NCI-H2081 treated with DMSO at 0.1 percent for 48 hours (cell line): ENCODE results near the gene BCL7A.
A peak's percentile ranks its signal among the peaks of the same experiment; 100 is the strongest.
"Not testable (repeated sequence)": the region's sequence is repeated elsewhere in the genome, so short reads cannot be mapped to it uniquely, and the experiment has no call there.

Source experiments
- DNase-seq: peaks from one replicate; lab custom pipeline; 2025; lab: John Stamatoyannopoulos, UW

BCL7A gene

DNA sequence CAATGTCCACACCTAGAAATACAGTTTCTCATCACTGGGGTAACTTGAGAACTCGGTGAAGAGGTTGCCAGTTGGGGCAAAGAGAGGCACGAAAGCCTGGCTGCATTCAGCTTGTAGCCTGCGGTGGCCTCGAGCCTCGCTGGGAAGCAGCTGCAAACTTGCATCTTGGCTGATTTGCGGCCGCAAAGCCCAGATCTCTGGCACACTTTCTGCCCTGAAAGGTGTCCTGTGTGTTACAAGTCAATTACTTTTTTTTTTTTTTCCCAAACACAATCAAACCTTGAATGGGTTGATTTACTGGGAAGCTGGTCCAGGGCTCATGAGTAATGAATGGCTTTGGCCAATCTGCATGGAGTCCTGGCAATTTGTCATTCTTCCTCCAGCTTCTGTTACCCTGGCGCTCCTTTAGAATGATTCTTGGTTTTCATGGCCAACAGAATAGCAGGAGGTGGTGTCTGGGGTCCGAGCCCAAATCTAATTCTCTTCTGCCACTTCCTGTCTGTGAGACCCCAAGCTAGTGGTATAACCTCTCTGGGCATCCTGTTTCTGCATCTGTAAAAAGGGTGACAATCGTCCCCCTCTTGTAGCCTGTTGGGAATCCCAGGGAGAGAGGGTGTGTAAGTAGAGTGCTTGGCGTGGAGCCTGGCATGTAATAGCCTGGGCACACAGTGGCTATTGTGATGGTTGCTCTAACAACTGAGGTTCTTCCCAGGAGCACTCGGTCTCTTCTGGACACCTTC lies 6.7 kb downstream of the BCL7A start:
- DNase-seq = peak; percentile 63

DNA sequence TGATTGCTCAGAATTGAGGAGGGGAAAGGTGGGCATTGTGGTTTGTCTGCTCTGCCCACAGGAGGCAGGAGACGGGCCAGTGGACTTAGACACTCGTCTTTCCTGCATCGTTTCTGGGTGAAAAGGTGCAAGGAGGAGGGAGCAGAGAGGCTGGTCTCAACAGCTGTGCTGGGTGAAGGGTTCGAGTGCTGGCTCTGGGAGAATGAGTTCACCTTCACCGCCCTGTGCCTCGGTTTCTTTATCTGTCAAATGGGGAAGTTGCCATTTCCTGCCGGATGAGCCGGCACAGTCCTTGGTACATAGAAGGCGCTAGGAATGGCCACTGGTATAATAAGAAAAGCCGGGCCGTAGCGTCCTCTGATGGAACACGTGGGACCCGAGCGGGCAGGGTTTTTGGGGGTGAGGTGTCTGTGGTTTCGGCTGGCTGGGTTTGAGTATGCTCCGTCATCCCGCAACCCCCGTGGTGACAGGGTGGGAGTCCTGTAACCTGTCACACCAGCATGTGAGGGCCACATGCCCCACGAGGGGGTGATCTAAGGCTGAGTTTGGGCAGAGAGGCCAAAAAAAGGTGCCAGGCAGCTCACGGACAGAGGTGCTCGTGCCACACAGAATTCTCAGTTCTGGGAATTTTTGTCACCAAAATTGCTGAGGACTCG lies 7.3 kb downstream of the BCL7A start:
- DNase-seq = no peak

DNA sequence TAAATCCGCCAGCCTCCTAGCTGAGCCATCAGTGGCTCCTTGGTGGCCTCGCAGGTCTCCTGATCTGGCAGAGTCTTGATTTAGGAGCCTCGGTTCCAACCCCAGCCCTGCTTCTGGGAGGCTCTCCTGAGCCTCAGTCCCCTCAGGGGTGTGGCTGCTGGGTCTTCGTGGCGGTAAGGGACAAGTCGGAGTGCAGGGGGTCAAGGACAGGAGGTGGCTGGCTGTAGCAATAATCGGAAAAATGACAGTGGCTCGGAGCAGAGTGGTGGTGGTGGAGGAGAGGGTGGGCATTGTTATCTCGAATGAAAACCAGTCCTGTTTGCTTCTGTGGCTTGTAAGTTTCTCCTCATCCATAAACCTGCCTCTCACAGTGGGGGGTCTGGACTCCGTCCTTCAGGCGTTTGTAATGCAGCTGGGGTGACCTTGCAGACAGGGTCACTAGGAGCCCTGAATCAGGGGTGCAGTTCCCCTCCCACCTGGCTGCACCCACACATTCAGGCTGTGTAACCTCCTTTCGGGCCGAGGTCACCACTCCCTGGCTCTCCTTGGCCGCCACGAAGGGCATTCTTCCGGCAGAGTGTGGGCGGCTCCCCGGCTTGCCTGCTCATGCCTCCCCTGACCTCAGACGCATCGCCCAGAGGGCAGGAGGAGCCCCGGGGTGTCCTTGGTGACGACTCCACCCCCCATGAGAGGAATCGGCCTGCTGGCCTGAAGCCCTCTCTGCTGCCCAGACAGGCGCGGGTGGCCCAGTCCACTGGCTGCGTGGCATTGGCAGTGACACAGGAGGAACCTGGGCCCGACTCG lies 8.1 kb downstream of the BCL7A start:
- DNase-seq = no peak

DNA sequence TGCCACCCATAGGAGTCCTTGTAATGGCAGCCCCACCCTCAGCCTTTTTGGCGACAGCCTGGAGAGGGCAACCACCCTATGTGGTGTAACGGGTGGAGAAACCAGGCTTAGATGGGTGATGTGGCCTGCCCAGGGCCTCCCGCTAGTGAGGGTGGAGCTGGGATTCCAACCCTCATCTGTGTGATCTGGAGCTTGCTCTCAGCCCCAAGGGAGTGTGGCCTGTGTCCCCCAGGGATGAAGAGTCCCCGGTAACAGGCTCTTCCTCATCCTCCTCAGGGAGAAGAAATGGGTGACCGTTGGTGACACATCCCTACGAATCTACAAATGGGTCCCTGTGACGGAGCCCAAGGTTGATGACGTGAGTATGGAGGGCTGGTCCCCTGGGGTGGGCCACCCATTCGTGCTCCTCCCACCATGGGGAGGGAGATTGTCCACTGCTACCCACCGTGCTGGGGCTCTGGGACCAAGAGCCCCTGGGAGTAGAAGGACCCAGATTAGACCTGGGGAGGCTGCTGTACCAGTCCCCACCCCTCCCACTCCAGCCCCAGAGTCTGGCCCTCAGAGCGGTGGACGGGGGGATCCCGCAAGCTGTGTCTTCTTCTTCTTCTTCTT lies 8.8 kb downstream of the BCL7A start:
- no peak for DNase-seq

DNA sequence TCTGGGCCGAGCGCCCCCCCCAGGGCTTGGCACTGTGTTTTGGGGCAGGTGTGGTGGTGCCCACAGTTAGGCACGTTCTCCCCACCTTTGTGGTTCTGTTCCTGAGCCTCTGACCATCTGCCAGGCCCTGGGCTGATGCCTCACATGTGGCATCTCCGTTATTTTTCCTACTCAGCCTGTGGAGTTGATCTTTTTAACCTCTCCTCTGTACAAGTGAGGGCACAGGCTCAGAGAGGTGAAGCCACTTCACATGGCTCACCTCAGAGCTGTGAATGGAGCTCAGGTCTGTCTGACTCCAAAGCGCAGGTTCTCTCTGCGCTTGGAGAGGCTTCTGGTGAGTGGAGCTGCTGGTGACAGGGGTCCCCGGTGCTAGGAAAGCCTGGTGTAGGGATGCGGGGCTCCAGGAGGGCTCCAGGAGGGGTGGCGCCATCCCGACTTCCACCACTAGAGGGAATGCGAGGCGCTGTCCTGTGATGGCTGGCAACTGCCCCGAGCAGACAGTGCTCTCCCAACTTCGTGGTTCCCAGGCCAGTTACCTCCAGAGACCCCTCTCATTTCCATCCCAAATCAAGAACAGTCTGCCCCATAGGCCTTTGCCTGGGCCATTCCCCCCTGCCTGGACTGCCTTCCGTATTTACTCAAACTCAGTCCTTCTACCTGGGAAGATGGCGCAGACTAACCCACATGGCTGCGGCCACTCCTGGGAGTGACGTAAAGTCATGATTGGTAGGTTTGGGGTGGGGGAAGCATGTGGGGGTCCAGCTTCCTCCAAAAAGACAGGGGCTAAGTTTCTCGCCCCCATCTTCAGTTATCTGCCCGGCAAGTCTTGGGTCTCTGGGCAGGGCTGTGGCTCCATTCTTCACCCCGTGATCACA lies 9.9 kb downstream of the BCL7A start:
- no peak for DNase-seq

DNA sequence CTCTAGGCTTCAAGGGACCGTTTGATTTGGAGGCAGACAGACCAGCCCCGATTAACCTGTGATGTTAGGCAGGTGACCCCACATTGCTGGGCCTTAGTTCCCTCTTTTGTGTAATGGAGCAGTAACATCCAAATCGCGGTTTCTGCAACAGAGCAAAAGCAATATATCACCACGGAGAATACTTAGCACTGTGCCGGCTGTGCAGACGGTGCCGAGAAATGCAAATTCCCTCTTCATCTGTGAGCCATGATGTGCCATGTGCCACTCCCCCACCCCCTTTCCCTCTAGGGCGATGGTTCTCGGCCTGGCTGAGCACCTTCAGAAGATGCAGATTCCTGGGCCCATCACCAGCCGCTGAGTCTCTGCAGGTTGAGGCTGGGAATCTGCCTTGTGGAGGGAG lies 10.9 kb downstream of the BCL7A start:
- no peak for DNase-seq

DNA sequence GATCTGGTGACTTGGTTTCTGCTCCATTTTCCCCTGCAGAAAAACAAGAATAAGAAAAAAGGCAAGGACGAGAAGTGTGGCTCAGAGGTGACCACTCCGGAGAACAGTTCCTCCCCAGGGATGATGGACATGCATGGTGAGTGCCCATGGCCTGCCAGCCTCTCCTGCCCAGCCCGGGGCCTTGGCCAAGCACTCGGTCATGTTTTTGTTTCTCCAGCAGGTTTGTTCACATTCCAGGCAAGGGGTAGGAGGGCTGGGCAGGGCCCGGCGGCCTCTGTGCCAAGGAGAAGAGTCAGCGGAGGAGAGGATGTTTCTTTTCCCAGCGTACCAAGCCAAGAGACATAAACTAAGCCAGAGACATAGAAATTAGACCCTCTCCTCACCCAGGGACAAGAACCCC lies 13.6 kb downstream of the BCL7A start:
- no peak for DNase-seq

DNA sequence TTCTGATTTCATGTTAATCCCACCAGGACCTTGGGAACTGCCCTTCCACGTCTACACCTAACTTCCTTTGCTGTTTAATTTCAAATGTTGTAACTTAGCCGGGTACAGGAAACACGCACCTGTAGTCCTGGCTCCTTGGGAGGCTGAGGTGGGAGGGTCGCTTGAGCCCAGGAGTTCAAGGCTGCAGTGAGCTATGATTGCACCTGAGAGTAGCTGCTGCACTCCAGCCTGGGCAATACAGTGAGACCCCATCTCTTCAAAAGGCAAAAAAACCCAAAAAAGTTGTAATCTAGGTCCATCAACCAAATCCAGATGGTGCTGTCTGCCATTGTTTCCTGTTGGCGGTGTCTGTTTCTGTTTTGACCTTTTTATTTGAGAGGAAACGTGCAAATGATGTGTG lies 14.5 kb downstream of the BCL7A start:
- no peak for DNase-seq

DNA sequence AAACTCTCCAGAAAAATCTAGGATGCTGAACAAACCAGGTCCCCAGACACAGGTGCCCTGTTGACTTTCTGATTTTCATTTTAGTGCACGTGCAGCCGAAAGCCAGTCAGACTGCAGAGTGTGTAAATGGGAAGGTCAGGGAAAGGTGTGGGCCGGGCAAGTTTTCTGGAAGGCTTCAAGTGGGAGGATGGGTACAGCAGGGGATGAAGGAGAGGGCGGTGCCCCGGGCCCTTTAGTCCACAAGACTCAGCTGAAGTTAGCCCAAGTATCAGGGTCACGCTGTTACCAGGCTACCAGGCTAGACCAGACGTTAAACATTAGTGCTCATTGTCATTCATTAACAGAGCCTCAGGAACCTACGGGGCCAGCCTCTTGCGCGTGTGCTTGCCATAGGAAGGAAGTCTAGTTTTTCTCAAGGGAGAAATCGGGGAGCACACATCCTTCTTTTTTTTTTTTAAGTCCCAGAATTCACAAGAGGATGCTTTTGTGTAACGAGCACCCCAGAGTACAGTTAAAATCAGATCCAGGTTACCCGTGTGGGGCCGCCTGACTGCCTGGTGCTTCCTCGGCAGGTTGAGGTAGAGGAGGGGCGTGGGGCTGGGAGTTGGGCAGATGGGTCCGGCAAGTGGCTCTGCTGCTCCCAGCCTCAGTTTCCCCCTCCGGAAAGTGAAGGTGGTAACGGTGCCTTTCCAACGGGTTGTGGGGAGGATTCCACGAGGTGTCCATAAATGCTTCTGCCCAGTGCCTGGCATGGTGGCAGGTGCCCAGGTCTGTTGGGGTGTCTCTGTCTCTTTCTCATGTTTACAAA lies 19.1 kb downstream of the BCL7A start:
- no peak for DNase-seq

DNA sequence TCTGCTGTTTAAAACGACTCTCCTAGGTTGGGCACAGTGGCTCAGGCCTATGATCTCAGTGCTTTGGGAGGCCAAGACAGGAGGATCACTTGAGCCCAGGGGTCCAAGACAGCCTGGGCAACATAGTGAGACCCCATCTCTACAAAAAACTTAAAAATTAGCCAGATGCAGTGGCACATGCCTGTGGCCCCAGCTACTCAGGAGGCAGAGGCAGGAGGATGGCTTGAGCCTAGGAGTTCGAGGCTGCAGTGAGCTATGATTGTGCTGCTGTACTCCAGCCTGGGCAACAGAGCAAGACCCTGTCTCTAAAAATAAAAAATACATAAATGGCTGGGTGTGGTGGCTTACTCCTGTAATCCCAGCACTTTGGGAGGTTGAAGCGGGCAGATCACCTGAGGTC lies 19.8 kb downstream of the BCL7A start:
- DNase-seq = not testable (repeated sequence)

DNA sequence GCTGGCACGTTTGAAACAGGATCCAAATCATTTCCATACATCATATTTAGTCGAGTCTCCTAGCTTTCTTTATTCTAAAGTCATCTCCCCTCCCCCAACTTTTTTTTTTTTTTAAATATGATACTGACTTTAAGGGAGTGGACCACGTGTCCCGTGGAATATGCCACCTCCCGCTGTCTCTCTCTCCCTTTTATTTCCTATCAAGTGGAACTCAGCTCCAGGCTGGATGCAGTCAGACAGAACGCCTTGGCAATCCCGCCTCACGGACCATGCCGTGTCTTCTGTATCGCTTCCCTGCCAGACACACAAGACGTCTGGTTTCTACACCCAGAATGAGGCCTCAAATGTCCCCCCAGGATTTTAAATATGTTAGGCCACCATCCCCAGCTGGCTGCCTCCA lies 21.2 kb downstream of the BCL7A start:
- DNase-seq = no peak

DNA sequence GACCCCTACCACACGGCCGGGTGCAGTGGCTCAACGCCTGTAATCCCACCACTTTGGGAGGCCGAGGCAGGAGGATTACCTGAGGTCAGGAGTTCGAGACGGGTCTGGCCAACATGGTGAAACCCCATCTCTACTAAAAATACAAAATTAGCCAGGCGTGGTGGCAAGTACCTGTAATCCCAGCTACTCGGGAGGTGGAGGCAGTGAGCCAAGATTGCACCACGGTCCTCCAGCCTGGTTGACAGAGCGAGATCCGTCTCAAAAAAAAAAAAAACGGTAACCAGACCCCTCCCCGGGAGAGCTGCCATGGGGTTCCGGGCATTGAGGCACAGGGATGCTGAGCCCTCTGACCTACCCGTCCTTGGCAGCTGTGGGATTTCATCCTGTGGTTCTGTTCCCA lies 21.8 kb downstream of the BCL7A start:
- DNase-seq = no peak

DNA sequence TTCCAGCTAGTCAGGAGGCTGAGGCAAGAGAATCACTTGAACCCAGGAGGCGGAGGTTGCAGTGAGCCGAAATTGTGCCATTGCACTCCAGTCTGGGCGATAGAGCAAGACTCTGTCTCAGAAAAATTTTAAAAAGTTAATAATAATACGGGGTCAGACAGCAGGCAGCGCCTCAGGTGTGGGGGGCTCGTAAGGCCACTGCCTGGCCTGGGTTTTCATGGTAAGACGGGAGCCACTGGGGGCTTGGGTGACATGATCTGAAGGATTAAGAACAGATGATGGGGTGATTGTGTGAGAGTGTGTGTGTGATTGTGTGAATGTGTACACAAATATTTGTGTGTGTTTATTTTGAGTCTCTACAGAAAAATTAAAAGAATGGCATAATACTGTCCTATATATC lies 23.6 kb downstream of the BCL7A start:
- DNase-seq = no peak

DNA sequence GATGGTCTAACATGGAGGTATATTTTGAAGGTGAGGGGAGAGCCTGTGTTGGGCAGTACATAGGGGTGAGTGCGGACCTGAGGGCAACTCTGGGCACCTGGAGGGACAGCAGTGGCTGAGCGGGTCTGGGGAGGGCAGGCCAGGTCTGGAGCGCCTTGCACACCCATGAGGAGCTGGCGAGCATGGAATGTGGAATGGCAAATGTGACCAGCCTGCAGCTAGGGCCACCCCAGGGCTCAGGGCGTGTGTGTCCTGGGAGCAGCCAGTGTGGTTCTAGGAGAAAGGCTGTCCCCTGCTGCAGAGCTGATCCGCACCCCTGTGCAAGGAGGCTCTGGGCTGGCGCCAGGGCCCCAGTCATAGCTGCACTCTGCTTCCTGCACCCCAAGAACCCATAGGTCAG lies 24.5 kb downstream of the BCL7A start:
- DNase-seq = no peak

DNA sequence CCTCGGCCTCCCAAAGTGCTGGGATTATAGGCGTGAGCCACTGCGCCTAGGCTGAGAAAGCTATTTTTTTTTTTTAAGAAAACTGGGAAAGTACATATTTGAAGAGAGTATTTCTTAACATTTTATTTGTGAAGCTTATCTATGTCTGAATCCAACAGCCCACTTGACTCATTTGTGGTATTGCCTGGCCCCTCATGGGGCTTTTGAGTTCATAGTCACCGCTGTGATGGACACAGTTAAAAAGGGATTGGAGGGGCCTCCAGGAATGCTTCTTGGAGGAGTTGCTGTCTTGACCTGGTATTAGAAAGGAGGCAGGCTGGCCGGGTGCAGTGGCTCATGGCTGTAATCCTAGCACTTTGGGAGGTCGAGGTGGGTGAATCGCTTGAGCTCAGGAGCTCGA lies 26.5 kb downstream of the BCL7A start:
- no peak for DNase-seq

DNA sequence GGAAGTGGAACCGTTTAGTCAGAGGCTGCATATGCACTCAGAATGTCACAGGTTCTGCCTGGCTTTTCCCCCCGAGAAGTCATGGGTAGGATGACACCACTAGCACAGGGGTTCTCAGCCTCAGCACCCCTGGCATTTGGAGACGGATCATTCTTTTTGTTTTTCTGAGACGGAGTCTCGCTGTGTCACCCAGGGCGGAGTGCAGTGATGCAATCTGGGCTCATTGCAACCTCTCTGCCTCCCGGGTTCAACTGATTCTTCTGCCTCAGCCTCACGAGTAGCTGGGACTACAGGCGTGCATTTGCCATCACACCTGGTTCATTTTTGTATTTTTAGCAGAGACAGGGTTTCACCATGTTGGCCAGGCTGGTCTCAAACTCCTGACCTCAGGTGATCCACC lies 28.1 kb downstream of the BCL7A start:
- DNase-seq = no peak

DNA sequence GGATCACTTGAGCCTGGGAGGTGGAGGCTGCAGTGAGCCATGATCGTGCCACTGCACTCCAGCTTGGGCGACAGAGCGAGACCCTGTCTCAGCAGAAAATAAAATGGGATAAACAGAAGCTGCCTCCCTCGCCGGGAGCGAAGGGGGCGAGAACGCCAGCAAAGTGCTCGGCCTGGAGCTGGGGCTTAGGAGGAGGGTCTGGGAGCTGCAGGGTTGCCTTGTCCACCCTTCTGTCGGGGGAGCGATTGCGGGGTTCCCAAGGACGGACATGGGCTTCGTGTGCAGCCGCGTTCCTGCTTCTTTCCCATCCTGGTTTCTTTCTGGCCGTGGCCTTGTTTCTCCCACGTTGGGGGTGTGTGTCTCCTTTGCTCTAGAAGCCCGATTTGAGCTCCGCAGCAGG lies 29.0 kb downstream of the BCL7A start:
- no peak for DNase-seq

DNA sequence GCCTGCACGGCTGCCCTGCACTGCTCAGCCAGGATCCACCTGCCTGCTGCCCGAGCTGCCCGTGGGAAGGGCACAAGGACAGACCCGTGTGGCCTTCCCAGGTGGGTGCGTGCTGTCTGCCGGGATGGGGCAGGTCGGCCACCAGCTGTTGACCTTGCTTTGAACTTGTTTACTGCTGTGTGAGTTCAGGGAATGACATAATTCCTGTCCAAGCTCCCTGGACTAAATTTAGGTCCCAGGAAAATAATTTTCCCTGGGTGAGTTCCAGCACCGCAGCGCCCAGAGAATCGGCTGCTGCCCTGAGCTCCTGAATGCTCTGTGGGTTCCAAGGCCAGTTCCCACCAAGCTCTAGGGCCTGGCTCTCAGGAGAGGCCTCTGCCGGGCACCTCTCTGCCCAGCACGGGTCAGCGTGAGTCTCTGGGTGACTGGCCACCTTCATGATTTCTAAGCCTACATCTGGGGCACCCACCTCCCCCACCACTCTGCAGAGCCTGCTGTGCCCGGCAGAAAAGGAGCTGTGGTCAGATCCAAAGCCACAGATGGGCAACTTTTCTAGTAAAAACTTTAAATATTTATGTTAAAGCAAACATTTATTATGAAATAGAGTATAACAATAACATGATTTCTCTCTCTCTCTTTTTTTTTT lies 29.7 kb downstream of the BCL7A start:
- DNase-seq = no peak

DNA sequence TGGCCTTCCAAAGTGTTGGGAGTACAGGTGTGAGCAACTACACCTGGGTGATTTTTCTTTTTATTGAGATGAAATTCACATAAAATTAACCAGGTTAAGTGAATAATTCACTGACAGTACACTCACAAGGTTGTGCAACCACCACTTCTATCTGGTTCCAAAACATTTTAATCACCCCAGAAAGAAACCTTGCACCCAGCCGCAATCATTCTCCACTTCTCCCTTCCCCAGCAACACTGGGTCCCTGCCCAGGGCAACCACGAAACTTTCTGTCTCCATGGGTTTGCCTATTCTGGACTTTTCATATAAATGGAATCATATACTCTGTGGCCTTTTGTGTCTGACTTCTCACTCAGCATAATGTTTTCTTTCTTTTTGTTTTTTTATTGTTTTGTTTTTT lies 30.6 kb downstream of the BCL7A start:
- DNase-seq = no peak

DNA sequence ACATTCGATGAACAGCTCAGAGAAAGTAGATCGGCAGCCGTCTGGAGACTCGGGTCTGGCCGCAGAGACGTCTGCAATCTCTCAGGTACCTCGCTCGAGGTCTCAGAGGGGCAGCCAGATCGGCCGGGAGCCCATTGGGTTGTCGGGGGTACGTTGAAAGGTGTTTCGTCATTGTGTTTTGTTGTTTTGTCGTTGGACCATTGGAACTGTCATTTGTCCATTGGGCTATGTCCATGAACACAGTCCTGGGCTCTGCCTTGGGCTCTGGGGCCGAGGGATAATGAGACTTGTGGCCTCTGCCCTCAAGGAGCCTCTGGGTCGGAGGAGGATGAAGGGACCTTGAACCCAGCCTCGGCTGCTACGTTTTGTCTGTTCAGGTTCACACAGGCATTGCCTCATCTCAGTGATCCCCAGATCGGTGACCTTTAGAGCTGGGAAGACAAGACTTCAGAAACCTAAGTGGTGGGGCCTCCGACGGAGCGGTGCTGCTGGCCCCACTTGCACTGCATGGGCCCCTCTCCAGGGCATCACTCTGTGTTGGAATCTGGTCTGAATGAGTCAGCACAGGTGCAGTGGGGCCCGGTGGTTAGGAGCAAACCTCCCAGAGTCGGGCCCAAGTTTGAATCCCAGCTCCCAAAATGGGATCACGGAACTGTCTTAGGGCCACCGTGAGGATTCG lies 33.3 kb downstream of the BCL7A start:
- DNase-seq = no peak
